GM21786 (cell line): ENCODE measurements around the gene RAB25.
A peak's percentile ranks its signal among the peaks of the same experiment; 100 is the strongest.
"Not testable (repeated sequence)": the region's sequence is repeated elsewhere in the genome, so short reads cannot be mapped to it uniquely, and the experiment has no call there.

Experiments
- ATAC-seq: cut with Tn5 transposase; IDR thresholded peaks from one replicate; pipeline ENCODE4 v1.9.1; 2021; ENCODE audit not compliant: unreplicated experiment

Gene RAB25

GRCh38 chr1:156060937-156061636 lies at the start of gene RAB25:
TSS of gene RAB25 (plus strand) at chr1:156061160. CDS start at chr1:156061401, 241 bp downstream.
- no peak for ATAC-seq

- ATAC-seq, result peak; percentile 90
These were observed 48.7 kb upstream of the RAB25 start for GRCh38 chr1:156012051-156012817.

DNA sequence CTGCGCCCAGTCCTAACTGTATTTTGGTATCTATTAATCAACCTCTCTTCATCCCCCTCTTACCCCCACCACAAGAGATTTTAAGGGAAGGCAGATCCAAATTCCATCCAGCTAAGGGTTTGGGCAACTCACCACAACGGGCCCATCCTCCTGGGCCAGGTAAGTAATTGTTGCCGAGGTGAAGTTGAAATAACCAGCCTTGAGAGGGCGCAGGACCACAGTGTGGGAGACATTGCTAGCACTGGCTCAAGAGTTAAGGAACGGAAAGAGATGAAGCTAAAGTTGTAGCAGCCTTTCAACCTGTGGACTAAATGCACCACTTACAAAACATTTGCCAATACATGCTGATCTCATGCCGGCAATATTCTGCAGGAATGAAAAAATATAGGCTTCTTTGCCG lies 46.1 kb upstream of the RAB25 start:
- ATAC-seq, result no peak

- no peak for ATAC-seq
These were observed 41.0 kb upstream of the RAB25 start for GRCh38 chr1:156019946-156020292.

GRCh38 chr1:156020293-156021092 lies 40.5 kb upstream of the RAB25 start, which contains the start of gene SSR2:
TSS of gene SSR2 (minus strand) at chr1:156020951. CDS start at chr1:156020167, 784 bp downstream.
- ATAC-seq, result peak; percentile 97

- ATAC-seq, result no peak
These were observed 39.9 kb upstream of the RAB25 start for GRCh38 chr1:156021093-156021428.

- ATAC-seq, result no peak
These were observed 39.0 kb upstream of the RAB25 start for GRCh38 chr1:156021954-156022353.

GRCh38 chr1:156024801-156025200 lies 36.2 kb upstream of the RAB25 start:
- no peak for ATAC-seq

DNA sequence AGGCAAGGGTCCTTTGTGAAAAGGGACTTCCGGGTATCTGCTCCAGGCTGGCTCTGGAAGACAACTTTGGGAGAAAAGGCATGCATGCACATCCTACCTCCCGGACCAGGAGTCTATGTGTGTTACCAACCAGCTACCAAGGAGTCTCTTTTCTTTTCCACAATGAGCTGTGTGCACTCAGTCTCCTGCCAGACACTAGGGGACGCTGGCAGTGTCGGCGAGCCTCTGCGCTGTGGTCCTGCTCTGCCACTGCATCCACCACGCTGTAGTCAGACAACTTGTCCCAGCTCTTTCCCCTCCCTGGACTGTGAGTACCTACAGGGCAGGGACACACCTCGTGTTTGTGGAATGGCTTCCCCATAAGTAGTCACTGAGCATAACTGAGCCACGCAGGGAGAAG lies 35.1 kb upstream of the RAB25 start:
- ATAC-seq, result no peak

DNA sequence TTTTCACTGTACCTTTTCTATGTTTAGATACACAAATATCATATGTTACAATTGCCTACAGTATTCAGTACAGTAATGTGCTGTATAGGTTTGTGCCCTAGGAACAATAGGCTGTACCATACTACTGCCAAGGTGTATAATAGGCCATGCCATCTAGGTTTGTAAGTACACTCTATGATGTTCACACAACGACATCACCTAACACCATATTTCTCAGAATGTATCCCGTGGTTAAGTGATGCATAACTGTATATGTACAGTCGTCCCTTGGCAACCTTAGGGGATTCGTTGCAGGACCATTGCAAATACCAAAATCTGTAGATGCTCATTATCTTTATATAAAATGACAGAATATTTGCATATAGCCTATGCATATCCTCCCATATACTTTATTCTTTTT lies 34.4 kb upstream of the RAB25 start:
- ATAC-seq, result no peak

DNA sequence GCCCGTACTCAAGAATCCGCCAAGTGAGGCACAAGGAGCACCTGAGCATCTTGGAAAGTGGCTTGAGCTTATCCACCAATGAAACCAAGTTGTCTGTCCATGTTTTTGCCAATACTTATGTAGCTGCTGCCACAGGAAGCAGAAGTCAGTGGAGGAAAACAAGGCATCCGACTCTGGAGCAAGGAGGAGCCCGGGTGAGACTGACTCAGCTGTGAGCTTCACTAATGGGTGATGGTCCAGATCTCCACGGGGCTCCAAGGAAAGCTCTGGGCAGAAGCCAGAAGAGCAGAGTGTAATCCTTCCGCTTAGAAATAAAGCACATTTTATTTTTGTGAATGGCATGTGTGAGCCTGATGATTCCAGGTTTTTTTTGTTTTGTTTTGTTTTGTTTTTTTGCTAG lies 27.9 kb upstream of the RAB25 start:
- no peak for ATAC-seq

DNA sequence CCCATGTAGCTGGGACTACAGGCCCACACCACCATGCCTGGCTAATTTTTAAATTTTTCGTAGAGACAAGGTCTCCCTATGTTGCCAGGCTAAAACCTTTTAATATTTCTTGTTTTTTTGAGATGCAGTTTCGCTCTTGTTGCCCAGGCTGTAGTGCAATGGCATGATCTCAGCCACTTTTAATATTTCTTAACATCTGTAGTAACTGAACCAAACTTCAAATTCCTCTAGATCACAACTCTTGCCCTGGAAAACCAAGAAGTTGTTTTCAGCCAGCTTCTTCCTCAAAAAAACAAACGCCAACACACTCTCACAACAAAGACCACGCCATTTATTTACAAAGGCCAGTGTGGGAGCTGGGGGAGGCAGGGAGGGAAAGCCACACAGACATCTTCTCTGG lies 26.0 kb upstream of the RAB25 start:
- ATAC-seq, result not testable (repeated sequence)

DNA sequence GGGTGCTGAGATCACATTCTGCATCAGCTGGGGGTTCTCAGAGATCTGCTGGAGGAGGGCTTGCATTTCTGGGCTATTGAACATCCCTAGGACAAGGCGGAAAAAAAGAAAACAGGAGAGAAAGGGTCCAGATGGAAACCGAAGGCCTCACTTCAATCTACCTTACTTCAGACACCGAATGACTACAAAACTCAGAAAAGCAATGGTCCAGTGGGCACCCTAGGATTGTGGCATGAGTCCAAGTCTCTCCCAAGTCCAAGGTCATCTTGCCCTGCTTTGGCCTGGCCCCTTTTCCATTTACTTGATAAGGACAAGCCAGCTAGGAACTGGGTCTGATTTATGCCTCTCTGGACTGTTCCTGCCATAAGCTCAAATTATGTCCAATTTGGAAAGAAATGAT lies 18.1 kb upstream of the RAB25 start:
- no peak for ATAC-seq

GRCh38 chr1:156045076-156045475 lies 15.9 kb upstream of the RAB25 start:
- ATAC-seq, result no peak

DNA sequence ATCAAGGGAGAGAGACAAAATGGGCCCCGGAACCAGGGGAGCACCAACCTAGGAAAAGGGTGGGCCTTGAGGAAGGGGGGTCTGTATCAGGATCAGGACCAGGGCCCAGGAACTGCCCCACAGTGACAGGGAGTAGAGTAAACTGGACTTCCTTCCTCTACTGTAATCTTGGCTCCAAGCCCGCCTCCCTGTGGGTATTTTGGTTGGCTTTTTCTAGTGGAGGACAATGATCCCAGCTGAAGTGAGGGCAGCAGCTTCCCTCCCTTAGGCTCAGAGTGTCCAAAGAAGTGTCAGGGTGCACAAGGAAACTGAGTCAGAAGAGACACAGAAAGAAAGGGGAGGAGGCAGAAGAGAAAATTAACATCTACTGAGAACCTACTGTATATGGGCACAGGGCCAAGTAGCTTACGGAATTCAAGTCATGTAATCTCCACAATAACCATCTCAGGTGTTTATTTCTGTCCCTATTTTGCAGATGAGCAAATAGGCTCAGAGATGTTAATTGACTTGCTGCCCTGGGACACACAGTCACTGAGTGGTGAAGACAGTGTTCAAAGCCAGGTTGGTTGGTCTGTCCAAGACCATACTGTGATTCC lies 12.2 kb upstream of the RAB25 start:
- ATAC-seq, result no peak

- no peak for ATAC-seq
These were observed 10.6 kb upstream of the RAB25 start for GRCh38 chr1:156050376-156050775.

DNA sequence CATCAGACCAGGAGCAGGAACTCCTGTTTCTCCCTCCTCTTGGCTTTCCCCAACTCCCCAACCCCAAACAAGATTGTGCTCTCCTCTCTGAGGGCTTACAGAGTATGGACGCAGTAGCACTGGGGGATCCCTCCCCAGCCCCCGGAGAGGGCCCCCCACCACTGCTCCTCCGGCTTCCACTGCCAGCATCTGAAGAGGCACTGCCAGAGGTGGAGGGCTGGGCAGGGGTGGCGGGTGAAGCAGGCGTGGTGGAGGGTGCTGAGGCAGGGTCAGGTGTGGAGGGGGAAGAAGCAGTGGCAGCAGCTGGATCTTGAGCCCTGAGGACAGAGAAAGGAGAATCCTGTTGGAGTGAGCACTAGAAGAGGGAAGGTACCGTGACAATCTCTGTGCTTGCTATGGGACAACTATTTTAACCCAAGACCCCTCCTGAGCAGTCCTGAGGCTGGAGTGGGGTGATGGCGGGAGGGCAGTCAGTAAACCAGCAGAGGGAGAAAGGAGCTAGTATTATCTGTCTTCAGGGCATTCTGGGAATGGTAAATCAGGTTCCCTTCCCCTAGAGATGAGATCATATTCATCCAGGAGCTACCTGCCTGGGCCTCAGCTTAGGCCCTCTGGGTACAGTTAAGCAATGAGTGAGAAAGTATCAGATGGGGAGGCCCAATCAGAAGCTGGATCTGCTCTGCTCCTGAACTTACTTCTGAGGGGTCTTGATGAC lies 9.8 kb upstream of the RAB25 start:
- no peak for ATAC-seq

GRCh38 chr1:156052862-156053767 lies 7.8 kb upstream of the RAB25 start:
- ATAC-seq, result no peak

- ATAC-seq, result no peak
These were observed 7.0 kb upstream of the RAB25 start, which contains the start of gene UBQLN4 for GRCh38 chr1:156053768-156054499. TSS of gene UBQLN4 (minus strand) at chr1:156053798. CDS start at chr1:156053701, 97 bp downstream.
